Hepatocyte (in vitro differentiated cells): ENCODE measurements around the gene SPRR3. TPM values are rescaled to one million over a fixed set of nuclear protein-coding genes. Genes with fewer than 3 reads are reported as not detected.

Experiments used
- DNase-seq: peaks from one replicate; pipeline ENCODE4 v3.0.0-alpha.2; 2016; ENCODE audit warnings: low spot score
- H2AFZ ChIP-seq: fragments of 200-600 bp; sonication (generic); 2 replicates; pipeline ENCODE4 v1.6.0; 2016; ENCODE audit warnings: antibody characterized with exemption, mild to moderate bottlenecking
- H3K27ac ChIP-seq: fragments of 200-600 bp; sonication (generic); 2 replicates; pipeline ENCODE4 v1.5.1; 2016; ENCODE audit warnings: mild to moderate bottlenecking
- H3K27me3 ChIP-seq: fragments of 200-600 bp; sonication (generic); 2 replicates; pipeline ENCODE4 v1.6.1; 2016
- H3K36me3 ChIP-seq: fragments of 200-600 bp; sonication (generic); replicated peaks from 2 replicates; pipeline ENCODE4 v1.5.1; 2016; ENCODE audit warnings: low read depth; ENCODE audit not compliant: insufficient read depth
- H3K4me1 ChIP-seq: fragments of 200-600 bp; sonication (generic); 2 replicates; pipeline ENCODE4 v1.5.1; 2016; ENCODE audit warnings: mild to moderate bottlenecking, moderate library complexity; ENCODE audit not compliant: insufficient read depth
- H3K4me2 ChIP-seq: fragments of 200-600 bp; sonication (generic); 2 replicates; pipeline ENCODE4 v1.6.0; 2016
- H3K4me3 ChIP-seq: fragments of 200-600 bp; sonication (generic); 2 replicates; pipeline ENCODE4 v1.5.1; 2016; ENCODE audit warnings: mild to moderate bottlenecking
- H3K79me2 ChIP-seq: fragments of 200-600 bp; sonication (generic); 2 replicates; pipeline ENCODE4 v1.6.0; 2017; ENCODE audit warnings: mild to moderate bottlenecking
- H3K9me2 ChIP-seq: fragments of 200-600 bp; sonication (generic); replicated peaks from 2 replicates; pipeline ENCODE4 v1.6.0; 2017; ENCODE audit warnings: mild to moderate bottlenecking; ENCODE audit not compliant: insufficient read depth
- H3K9me3 ChIP-seq: fragments of 200-600 bp; sonication (generic); 2 replicates; pipeline ENCODE4 v1.5.1; 2016; ENCODE audit warnings: low read depth, mild to moderate bottlenecking
- H4K20me1 ChIP-seq: fragments of 200-600 bp; sonication (generic); 2 replicates; pipeline ENCODE4 v1.6.0; 2016; ENCODE audit warnings: mild to moderate bottlenecking; ENCODE audit not compliant: insufficient read depth, poor library complexity, severe bottlenecking
- EZH2 ChIP-seq: fragments of 200-600 bp; sonication (generic); IDR thresholded peaks from 2 replicates; pipeline ENCODE4 v1.6.1; 2016; ENCODE audit warnings: antibody characterized with exemption, mild to moderate bottlenecking, borderline replicate concordance
- EZH2phosphoT487 ChIP-seq: fragments of 200-600 bp; sonication (generic); IDR thresholded peaks from one replicate; pipeline ENCODE4 v1.6.1; 2018; ENCODE audit warnings: antibody characterized with exemption, mild to moderate bottlenecking, low read depth, moderate library complexity; ENCODE audit not compliant: unreplicated experiment, severe bottlenecking
- WGBS: methylation state at CpG from one replicate; pipeline ENCODE4 v1.1.6; 2016; ENCODE audit warnings: low lambda C conversion rate; ENCODE audit errors: missing lambda C conversion rate; 5-methylcytosine and 5-hydroxymethylcytosine counted together
- polyA plus RNA-seq: library from polyadenylated mRNA; unstranded; fragments of >200 nt; fragmentation: Nextera tagmentation; extraction: Ambion mirVana; gene quantifications from 2 replicates; pipeline ENCODE4 v1.2.1, GENCODE V29; 2016
- small RNA-seq: library from RNA; depleted of rRNA; stranded (forward); fragments of <200 nt; gene quantifications from one replicate; pipeline ENCODE3, GENCODE V24; 2014
- total RNA-seq: library from RNA; depleted of rRNA; stranded (reverse); fragments of >200 nt; gene quantifications from 2 replicates; pipeline ENCODE4 v1.2.3, GENCODE V29; 2014
- TF ChIP-seq, protein P1 (sequence below): fragments of 200-600 bp; sonication (generic); IDR thresholded peaks from 2 replicates; pipeline ENCODE4 v1.5.1; 2016; ENCODE audit warnings: antibody characterized with exemption, mild to moderate bottlenecking; ENCODE audit not compliant: poor library complexity

The SPRR3 gene
- total and polyA plus RNA-seq, 2 experiments from 2014 or later: 0.40 TPM; not detected in 1

DNA sequence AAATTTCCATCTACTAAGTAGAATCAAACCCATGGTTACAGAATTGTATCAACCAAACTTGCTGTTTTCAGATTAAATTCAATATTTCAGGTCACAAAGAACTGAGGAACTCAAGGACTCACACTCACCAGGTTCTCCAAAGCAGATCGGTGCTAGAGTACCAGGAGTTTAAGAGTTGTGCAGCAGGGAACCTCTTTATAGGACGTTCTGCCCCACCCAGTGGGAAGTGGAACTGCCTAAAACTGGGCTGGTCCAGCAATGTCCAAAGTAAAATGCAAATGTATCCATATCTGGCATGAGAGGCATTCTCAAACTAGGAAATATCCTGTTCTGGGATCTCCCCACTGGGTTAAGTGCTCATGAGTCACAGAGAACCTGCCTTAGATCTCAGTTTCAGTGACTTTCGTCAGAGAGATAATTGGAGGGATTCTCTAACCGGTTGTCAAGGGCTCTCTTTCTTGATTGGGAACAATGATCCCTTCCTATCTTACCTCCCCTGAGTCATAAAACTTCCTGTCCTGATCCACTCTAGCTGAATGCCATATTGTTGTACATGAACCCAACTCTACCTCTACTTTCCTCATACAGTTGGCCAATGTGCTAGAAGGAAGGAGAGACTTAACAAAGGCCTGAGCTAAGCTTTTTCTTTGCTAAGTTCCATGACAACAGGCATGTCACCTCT, 39.5 kb downstream of the SPRR3 start, which contains the start of gene SPRR2D:
Gene SPRR2D, minus strand, starts transcription at position 171 of the 682 bp plus-strand sequence. CDS start 774 bp downstream, outside the sequence.
- H3K4me2 ChIP-seq: no peak within 1 kb of the TSS
- no peak for DNase-seq
- no peaks in the 10 kb centered on the region for H3K79me2 ChIP-seq
- TF ChIP-seq EZH2 (no peak), EZH2phosphoT487 (no peak)
- TF ChIP-seq, protein P1, sequence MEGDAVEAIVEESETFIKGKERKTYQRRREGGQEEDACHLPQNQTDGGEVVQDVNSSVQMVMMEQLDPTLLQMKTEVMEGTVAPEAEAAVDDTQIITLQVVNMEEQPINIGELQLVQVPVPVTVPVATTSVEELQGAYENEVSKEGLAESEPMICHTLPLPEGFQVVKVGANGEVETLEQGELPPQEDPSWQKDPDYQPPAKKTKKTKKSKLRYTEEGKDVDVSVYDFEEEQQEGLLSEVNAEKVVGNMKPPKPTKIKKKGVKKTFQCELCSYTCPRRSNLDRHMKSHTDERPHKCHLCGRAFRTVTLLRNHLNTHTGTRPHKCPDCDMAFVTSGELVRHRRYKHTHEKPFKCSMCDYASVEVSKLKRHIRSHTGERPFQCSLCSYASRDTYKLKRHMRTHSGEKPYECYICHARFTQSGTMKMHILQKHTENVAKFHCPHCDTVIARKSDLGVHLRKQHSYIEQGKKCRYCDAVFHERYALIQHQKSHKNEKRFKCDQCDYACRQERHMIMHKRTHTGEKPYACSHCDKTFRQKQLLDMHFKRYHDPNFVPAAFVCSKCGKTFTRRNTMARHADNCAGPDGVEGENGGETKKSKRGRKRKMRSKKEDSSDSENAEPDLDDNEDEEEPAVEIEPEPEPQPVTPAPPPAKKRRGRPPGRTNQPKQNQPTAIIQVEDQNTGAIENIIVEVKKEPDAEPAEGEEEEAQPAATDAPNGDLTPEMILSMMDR: no peak
- no peak within 1 kb of the TSS for H3K27ac ChIP-seq
- no peak within 1 kb of the TSS for H2AFZ ChIP-seq
- no peaks in the 10 kb centered on the region for H3K27me3 ChIP-seq
- no peaks in the 10 kb centered on the region for H3K9me2 ChIP-seq
- 44% methylated on average over 4 of the region's 4 CpGs for WGBS
- H3K4me1 ChIP-seq: no peaks in the 10 kb centered on the region
- H4K20me1 ChIP-seq: no peaks in the 10 kb centered on the region
- no peaks in the 10 kb centered on the region for H3K36me3 ChIP-seq
- no peak within 1 kb of the TSS for H3K4me3 ChIP-seq
- H3K9me3 ChIP-seq: no peaks in the 10 kb centered on the region

DNA sequence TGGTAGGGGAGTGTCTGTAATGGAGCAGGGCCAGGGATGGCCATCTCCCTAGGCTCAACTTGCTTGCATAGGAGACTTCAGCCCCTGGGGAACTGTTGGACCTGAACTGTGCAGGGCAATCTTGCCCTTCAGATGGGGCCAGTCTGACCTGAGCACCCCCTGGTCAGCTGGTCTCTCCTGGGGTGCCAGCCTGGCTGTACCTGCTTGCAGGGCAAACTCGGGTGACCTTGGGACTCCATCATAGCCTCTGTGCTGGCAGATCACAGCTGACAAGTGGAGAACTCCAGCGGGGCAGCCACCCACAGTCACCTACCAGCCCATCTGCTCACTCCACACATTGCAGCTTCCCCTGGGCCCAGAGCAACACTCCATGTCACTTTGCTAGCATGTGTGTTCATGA, 47.7 kb downstream of the SPRR3 start:
- Histone ChIP-seq H3K9me3 (no peaks in the 10 kb centered on the region), H3K4me1 (no peaks in the 10 kb centered on the region), H4K20me1 (no peaks in the 10 kb centered on the region), H3K4me2 (no peak overlapping the region), H3K4me3 (no peak overlapping the region), H3K36me3 (no peaks in the 10 kb centered on the region), H3K27ac (no peak overlapping the region), H3K79me2 (no peaks in the 10 kb centered on the region), H3K27me3 (no peaks in the 10 kb centered on the region), H2AFZ (no peak overlapping the region), H3K9me2 (no peaks in the 10 kb centered on the region)
- DNase-seq: no peak
- 63% methylated on average over 2 of the region's 2 CpGs for WGBS
- TF ChIP-seq EZH2phosphoT487: no peak
- no peak for TF ChIP-seq EZH2
- TF ChIP-seq, protein P1: no peak

Small RNAs within 50 kb of the gene (small RNA-seq; reads per million reads assigned to genes)
- not detected for gene AL356867.1
- gene RF00322: not detected
- gene SPRR1A: not detected

Other genes starting within 250 kb of the SPRR3 start
- not detected in 2 replicates for gene KPRP, start 243.7 kb upstream of the SPRR3 start, total RNA-seq
- gene KPRP, start 243.7 kb upstream of the SPRR3 start, polyA plus RNA-seq: not detected in 2 replicates
- not detected in 2 replicates for gene LCE1F, start 226.6 kb upstream of the SPRR3 start, total RNA-seq
- not detected in 2 replicates for gene LCE1F, start 226.6 kb upstream of the SPRR3 start, polyA plus RNA-seq
- not detected in 2 replicates for gene LCE1E, start 215.5 kb upstream of the SPRR3 start, total RNA-seq
- gene LCE1E, start 215.5 kb upstream of the SPRR3 start, polyA plus RNA-seq: not detected in 2 replicates
- not detected in 2 replicates for gene LCE1D, start 205.0 kb upstream of the SPRR3 start, total RNA-seq
- not detected in 2 replicates for gene LCE1D, start 205.0 kb upstream of the SPRR3 start, polyA plus RNA-seq
- not detected in 2 replicates for gene LCE1C, start 195.1 kb upstream of the SPRR3 start, total RNA-seq
- not detected in 2 replicates for gene LCE1C, start 195.1 kb upstream of the SPRR3 start, polyA plus RNA-seq
- gene LCE1B, start 189.8 kb upstream of the SPRR3 start, total RNA-seq: not detected in 2 replicates
- not detected in 2 replicates for gene LCE1B, start 189.8 kb upstream of the SPRR3 start, polyA plus RNA-seq
- gene LCE1A, start 174.3 kb upstream of the SPRR3 start, total RNA-seq: not detected in 2 replicates
- not detected in 2 replicates for gene LCE1A, start 174.3 kb upstream of the SPRR3 start, polyA plus RNA-seq
- not detected in 2 replicates for gene LCE6A, start 158.9 kb upstream of the SPRR3 start, total RNA-seq
- gene LCE6A, start 158.9 kb upstream of the SPRR3 start, polyA plus RNA-seq: not detected in 2 replicates
- not detected in 2 replicates for gene LCE7A, start 141.8 kb upstream of the SPRR3 start, total RNA-seq
- not detected in 2 replicates for gene LCE7A, start 141.8 kb upstream of the SPRR3 start, polyA plus RNA-seq
- gene SMCP, start 123.4 kb upstream of the SPRR3 start, total RNA-seq: not detected in 2 replicates
- not detected in 2 replicates for gene SMCP, start 123.4 kb upstream of the SPRR3 start, polyA plus RNA-seq
- gene IVL, start 93.2 kb upstream of the SPRR3 start, total RNA-seq: 0.52 TPM in 1 of 2 replicates, not detected in the other
- gene IVL, start 93.2 kb upstream of the SPRR3 start, polyA plus RNA-seq: not detected in 2 replicates
- not detected in 2 replicates for gene SPRR5, start 54.5 kb upstream of the SPRR3 start, total RNA-seq
- not detected in 2 replicates for gene SPRR5, start 54.5 kb upstream of the SPRR3 start, polyA plus RNA-seq
- gene SPRR4, start 31.1 kb upstream of the SPRR3 start, total RNA-seq: not detected in 2 replicates
- gene SPRR4, start 31.1 kb upstream of the SPRR3 start, polyA plus RNA-seq: not detected in 2 replicates
- gene SPRR1A, start 17.7 kb upstream of the SPRR3 start, total RNA-seq: not detected in 2 replicates
- not detected in 2 replicates for gene SPRR1A, start 17.7 kb upstream of the SPRR3 start, polyA plus RNA-seq
- gene SPRR1B, start 29.5 kb downstream of the SPRR3 start, total RNA-seq: not detected in 2 replicates
- 0.54 TPM in 1 of 2 replicates, not detected in the other for gene SPRR1B, start 29.5 kb downstream of the SPRR3 start, polyA plus RNA-seq
- not detected in 2 replicates for gene SPRR2D, start 39.4 kb downstream of the SPRR3 start, total RNA-seq
- not detected in 2 replicates for gene SPRR2D, start 39.4 kb downstream of the SPRR3 start, polyA plus RNA-seq
- not detected in 2 replicates for gene SPRR2A, start 55.8 kb downstream of the SPRR3 start, total RNA-seq
- gene SPRR2A, start 55.8 kb downstream of the SPRR3 start, polyA plus RNA-seq: 1.1 TPM in 1 of 2 replicates, not detected in the other
- gene SPRR2B, start 69.9 kb downstream of the SPRR3 start, total RNA-seq: not detected in 2 replicates
- not detected in 2 replicates for gene SPRR2B, start 69.9 kb downstream of the SPRR3 start, polyA plus RNA-seq
- gene SPRR2E, start 92.8 kb downstream of the SPRR3 start, total RNA-seq: not detected in 2 replicates
- gene SPRR2E, start 92.8 kb downstream of the SPRR3 start, polyA plus RNA-seq: not detected in 2 replicates
- gene SPRR2F, start 111.8 kb downstream of the SPRR3 start, total RNA-seq: 0.80 and 2.5 TPM in 2 replicates
- 26.1 and 42.2 TPM in 2 replicates for gene SPRR2F, start 111.8 kb downstream of the SPRR3 start, polyA plus RNA-seq
- not detected in 2 replicates for gene SPRR2G, start 149.1 kb downstream of the SPRR3 start, total RNA-seq
- not detected in 2 replicates for gene SPRR2G, start 149.1 kb downstream of the SPRR3 start, polyA plus RNA-seq
- gene LELP1, start 201.7 kb downstream of the SPRR3 start, total RNA-seq: not detected in 2 replicates
- gene LELP1, start 201.7 kb downstream of the SPRR3 start, polyA plus RNA-seq: not detected in 2 replicates
- gene PRR9, start 215.8 kb downstream of the SPRR3 start, total RNA-seq: not detected in 2 replicates
- 0.33 TPM in 1 of 2 replicates, not detected in the other for gene PRR9, start 215.8 kb downstream of the SPRR3 start, polyA plus RNA-seq